RKO (cell line): ENCODE data around the gene ARL5A.

Experiments used
- DNase-seq: peaks from one replicate; pipeline ENCODE4 v3.0.0-alpha.2; 2016; ENCODE audit warnings: low spot score

Gene ARL5A

DNA sequence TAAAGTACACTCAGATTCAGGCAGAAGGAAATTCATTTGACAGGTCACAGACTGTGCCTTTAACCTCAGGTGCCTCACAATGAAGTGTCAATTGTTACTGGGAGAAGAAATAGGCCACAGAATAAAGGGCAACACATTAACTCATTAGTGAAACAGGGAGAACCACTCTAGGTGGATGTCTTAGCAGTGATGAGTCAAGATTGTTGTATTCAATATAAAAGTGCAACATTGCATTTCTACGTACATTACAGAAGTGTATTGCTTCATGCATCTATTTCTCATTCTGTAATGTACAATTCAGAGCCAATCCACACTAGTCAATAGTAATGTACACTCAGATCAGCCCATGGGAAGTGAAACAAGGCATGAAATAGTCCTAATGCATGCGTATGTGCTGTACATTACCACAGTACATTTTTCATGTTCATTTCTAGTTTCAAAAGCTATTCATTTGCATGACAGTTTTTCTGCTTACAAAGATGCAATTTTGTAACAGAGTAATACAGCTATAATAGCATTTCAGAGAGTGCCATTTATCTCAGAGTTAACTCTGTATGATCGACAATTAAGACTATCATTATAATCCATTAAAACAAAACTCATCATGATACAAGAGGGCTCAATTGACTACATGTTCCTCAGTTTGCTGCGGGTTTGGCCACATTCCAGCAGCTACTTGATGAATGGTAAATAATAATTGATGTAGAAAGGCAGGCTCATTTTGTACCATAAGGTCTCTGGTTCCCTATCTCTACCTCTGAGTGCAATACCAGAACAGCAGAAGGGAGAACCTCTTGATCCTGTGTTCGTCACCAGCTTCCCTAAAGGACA is 12.2 kb upstream of the ARL5A start:
- DNase-seq, result no peak

GRCh38 chr2:151837926-151838325 is 9.7 kb upstream of the ARL5A start:
- DNase-seq, result no peak

DNA sequence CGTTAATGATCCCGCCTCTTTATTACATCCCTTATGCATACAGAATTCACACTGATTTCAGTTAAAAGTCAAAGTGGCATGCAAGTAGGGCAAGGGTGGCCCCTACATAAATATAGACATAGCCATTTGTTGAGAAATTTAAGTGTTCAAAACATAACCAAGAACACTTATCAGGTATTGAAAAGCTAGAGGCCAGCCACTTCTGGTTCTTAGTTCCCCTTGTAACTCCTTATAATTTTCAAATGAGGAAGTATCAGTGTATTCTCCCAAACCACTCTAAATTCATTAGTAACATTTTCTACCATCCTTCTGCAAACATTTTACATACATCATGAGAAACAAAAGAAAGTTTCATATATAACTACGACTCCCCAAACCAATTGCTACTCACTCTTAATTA is 5.8 kb upstream of the ARL5A start:
- no peak for DNase-seq

- no peak for DNase-seq
Measured at GRCh38 chr2:151830961-151831360, 2.7 kb upstream of the ARL5A start.

GRCh38 chr2:151828890-151829324 is 686 bp upstream of the ARL5A start:
- no peak for DNase-seq

- DNase-seq, result peak; percentile 46
Measured at GRCh38 chr2:151827564-151828142, 568 bp downstream of the ARL5A start.

GRCh38 chr2:151826737-151827157 is 1.5 kb downstream of the ARL5A start:
- peak; percentile 48 for DNase-seq

DNA sequence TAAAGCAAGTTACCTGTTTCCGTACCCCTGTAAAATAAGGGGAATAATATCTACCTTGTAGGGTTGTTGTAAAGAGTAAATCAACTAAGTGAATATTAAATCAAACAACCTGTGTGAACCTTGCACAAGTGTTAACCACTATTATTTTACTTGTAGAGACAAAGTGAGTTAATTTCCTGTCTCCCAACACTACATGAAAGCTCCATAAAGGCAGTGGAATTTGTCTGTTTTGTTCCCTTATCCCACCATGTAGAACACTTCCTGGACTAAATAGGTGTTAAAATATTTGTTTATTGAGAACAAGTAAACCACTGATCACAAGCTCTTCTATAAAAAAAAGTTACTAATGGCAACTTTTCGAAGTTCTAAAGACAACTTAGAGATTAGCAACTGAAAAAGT is 3.3 kb downstream of the ARL5A start:
- DNase-seq, result no peak

- DNase-seq, result no peak
Measured at GRCh38 chr2:151823651-151824050, 4.6 kb downstream of the ARL5A start.

DNA sequence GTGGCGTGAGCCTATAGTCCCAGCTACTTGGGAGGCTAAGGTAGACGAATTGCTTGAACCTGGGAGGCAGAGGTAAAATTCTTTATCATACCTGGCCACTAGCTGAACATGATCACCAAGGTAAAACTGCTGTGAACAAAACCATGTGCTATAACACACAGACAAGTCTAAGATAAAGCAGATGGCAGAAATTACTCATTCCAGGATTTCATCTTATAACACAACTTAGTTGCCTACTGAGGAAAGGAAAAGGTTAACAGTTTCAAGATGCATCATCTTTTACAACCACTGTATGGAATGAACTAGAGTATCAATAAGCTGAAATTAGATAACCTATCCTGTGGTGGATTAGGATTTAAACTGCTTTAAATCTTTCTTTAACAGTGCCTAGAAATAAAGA is 8.3 kb downstream of the ARL5A start:
- no peak for DNase-seq

GRCh38 chr2:151817929-151818328 is 10.3 kb downstream of the ARL5A start:
- DNase-seq, result peak; percentile 14

- no peak for DNase-seq
Measured at GRCh38 chr2:151816843-151817242, 11.4 kb downstream of the ARL5A start.

- DNase-seq, result no peak
Measured at GRCh38 chr2:151815821-151816489, 12.3 kb downstream of the ARL5A start.

DNA sequence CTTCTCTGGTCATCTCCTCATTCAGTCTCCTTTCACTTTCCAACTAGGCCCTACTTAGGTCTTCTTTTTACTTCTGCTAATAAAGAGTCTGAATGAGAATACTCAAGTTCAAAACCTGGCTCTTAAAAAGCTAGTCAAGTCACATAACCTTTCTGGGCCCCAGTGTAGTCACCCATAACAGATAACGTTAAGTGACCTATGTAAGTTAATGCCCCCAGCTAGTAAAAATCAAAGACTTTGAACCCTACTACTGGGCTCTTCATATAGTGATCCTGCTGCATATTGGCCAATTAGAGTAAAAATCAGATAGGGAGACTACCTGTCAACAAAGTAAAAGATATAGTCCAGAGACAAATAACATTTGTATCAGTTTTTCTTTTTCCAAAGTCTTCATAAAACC is 17.7 kb downstream of the ARL5A start:
- DNase-seq, result no peak

GRCh38 chr2:151809073-151809383 is 19.2 kb downstream of the ARL5A start:
- no peak for DNase-seq

- DNase-seq, result peak; percentile 49
Measured at GRCh38 chr2:151808258-151809072, 19.8 kb downstream of the ARL5A start.

DNA sequence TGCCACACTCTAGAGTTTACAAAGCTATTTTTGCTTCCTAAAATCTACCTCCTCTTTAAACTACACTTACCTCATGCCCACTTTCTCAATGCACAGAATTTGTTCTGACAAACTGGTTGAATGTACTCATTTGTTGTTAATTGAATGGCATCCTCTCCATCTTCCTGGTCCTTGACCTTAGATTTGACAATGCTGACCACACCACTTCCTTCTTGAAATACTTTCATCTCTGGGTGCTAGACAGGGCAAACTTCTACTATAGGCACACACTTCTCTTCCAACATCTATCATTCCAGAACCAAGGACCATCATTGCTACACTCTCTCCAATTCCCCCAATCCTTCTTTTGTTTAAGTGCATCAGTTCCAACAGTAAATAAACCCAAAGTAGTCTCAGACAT is 22.3 kb downstream of the ARL5A start:
- DNase-seq, result no peak

GRCh38 chr2:151805343-151805742 is 22.9 kb downstream of the ARL5A start:
- no peak for DNase-seq

- DNase-seq, result no peak
Measured at GRCh38 chr2:151803811-151804210, 24.4 kb downstream of the ARL5A start.

GRCh38 chr2:151802315-151802714 is 25.9 kb downstream of the ARL5A start:
- DNase-seq, result no peak

DNA sequence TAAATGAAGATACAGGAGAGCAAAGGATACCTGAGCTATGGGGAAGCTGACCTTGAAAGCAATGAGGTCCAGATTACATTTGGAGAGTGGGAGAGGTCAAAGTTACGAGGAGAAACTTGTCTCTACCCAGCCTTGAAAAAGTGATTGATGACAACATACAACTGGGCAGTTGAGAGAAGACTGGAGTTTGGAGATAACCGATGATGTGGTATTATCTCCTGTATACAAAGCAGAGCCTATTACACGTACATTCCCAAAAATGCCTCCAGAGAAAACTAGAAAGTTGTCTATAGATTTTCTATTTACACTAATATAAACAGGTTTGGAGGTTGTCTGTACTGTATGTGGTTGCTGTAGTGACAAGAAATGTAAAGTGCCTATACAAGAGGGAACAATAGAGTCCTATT is 28.3 kb downstream of the ARL5A start:
- DNase-seq, result no peak

GRCh38 chr2:151796774-151797173 is 31.4 kb downstream of the ARL5A start:
- no peak for DNase-seq
